Adrenal gland (tissue), 12 donors: ENCODE data around the gene RAB20. TPM values are rescaled to one million over a fixed set of nuclear protein-coding genes. Genes with fewer than 3 reads are reported as not detected.
A peak's percentile ranks its signal among the peaks of the same experiment; 100 is the strongest.

Experiments
- DNase-seq, 7 donors: peaks; one replicate each; pipeline ENCODE4 v3.0.0-alpha.2; 2019 to 2020
- H3K27ac ChIP-seq, 5 donors: fragments of 200-600 bp; sonication (generic) in 4 of 5; 1 replicate in 3 of 5; 2 replicates in 2 of 5; pipeline versions ENCODE4 v1.5.1 to v1.8.0; 2016 to 2020; ENCODE audit warnings: mild to moderate bottlenecking in 1 of 5
- H3K27me3 ChIP-seq: fragments of 200-600 bp; 2 replicates; pipeline ENCODE4 v1.8.0; 2021
- H3K36me3 ChIP-seq, 2 donors: fragments of 200-600 bp; replicated peaks in 1 of 2; 1 replicate in 1 of 2; 2 replicates in 1 of 2; pipeline versions ENCODE4 v1.5.1 to v1.8.0; 2018 to 2022
- H3K4me1 ChIP-seq, 2 donors: fragments of 200-600 bp; replicated peaks in 1 of 2; 1 replicate in 1 of 2; 2 replicates in 1 of 2; pipeline versions ENCODE4 v1.5.1 to v1.8.0; 2018 to 2021
- H3K4me3 ChIP-seq, 4 donors: fragments of 200-600 bp; sonication (generic) in 3 of 4; one replicate each; pipeline ENCODE4 v1.5.1; 2016 to 2018
- H3K9me3 ChIP-seq, 3 donors: fragments of 200-600 bp; sonication (generic) in 1 of 3; replicated peaks in 1 of 3; 1 replicate in 2 of 3; 2 replicates in 1 of 3; pipeline versions ENCODE4 v1.5.1 to v1.8.0; 2016 to 2021
- CTCF ChIP-seq, 6 experiments: fragments of 450-650 bp in 4 of 6; fragments of 200-600 bp in 2 of 6; sonication (generic) in 1 of 6; IDR thresholded peaks; 1 replicate in 5 of 6; 2 replicates in 1 of 6; pipeline versions ENCODE4 v1.5.1 to v1.8.0; 2016 to 2021; ENCODE audit warnings: antibody characterized with exemption in 6 of 6, mild to moderate bottlenecking in 2 of 6, moderate library complexity in 1 of 6
- POLR2A ChIP-seq, 2 donors: fragments of 450-650 bp; IDR thresholded peaks; one replicate each; pipeline ENCODE4 v1.6.1; 2017; ENCODE audit warnings: antibody characterized with exemption in 2 of 2, mild to moderate bottlenecking in 2 of 2, moderate library complexity in 1 of 2
- WGBS, 4 donors: extraction: QIAGEN DNeasy Blood & Tissue Kit in 2 of 4; methylation state at CpG; one replicate each; pipeline versions ENCODE4 v1.1.5 to v1.1.7; 2013 to 2017; 5-methylcytosine and 5-hydroxymethylcytosine counted together
- intact Hi-C, 2 donors: fragments of 100-400 bp; cut with DNase I; formaldehyde crosslinking; loops; one replicate each; pipeline versions ENCODE4 v1.14.1 to v1.15.0; 2022 to 2023
- polyA plus RNA-seq, 3 donors: library from polyadenylated mRNA; stranded (reverse); fragments of 200-250 nt in 2 of 3; fragments of 350-450 nt in 1 of 3; fragmentation: Illumina TruSeq in 1 of 3; extraction: RNeasy Lipid Tissue Mini Kit (QIAGEN cat#74804) in 1 of 3; gene quantifications; one replicate each; pipeline ENCODE4 v1.2.3, GENCODE V29; 2013 to 2014
- total RNA-seq, 9 donors: library from RNA; depleted of rRNA in 4 of 9; stranded (reverse); fragments of >200 nt in 4 of 9; fragments of 120-200 nt in 1 of 9; fragmentation: NEBNext Ultra II Directional in 1 of 9; extraction: Animal tissue kit (Norgen Biotek cat#: 25700) in 1 of 9; gene quantifications; one replicate each; pipeline versions ENCODE4 v1.1.0 to v1.2.4, GENCODE V29; 2013 to 2023
- donor health status: healthy with polysubstance abuse.
- donor health status: Bipolar disorder and iron deficiency.
- donor health status: DM: yes; HTN: yes; CAD: no.
- donor health status: DM: no; HTN: no; CAD: no.
- donor health status: DM: no; HTN: no; CAD: no.
- donor health status: DM: yes; HTN: yes; CAD: no.

The RAB20 gene
- total and polyA plus RNA-seq, 12 donors = 15.0 to 259 (median 40.5) TPM

- TF ChIP-seq CTCF (IDR thresholded peaks at IDR 0.05) = no peak
- no peak for TF ChIP-seq POLR2A (IDR thresholded peaks at IDR 0.05)
- Histone ChIP-seq H3K36me3 (peaks cover 0 to 14% of the 10 kb centered on the region in 2 donors), H3K4me3 (no peak overlapping the region), H3K27ac (peak overlapping the region in 4 of 5 donors; percentile 6 to 71 (median 42)), H3K9me3 (no peaks in the 10 kb centered on the region), H3K4me1 (peaks cover 18 to 36% of the 10 kb centered on the region in 2 donors), H3K27me3 (no peaks in the 10 kb centered on the region)
- DNase-seq = peak in 6 of 7 donors; percentile 67 to 92 (median 77)
- WGBS, 4 donors = 38 to 48% (median 40%) methylated on average over 17 of the region's 17 CpGs
- intact Hi-C loops = no loop called here
These were observed 54.5 kb downstream of the RAB20 start for GRCh38 chr13:110506859-110507566.

- WGBS, 4 donors = 84 to 91% (median 88%) methylated on average over 5 to 18 of the region's 18 CpGs
- DNase-seq = no peak
- H3K4me3 ChIP-seq = no peak overlapping the region
- H3K27ac ChIP-seq = peak overlapping the region in 2 of 5 donors; percentile 52 to 71
- no peaks in the 10 kb centered on the region for H3K27me3 ChIP-seq
- intact Hi-C loops = no loop called here
- TF ChIP-seq CTCF (IDR thresholded peaks at IDR 0.05) (no peak), POLR2A (IDR thresholded peaks at IDR 0.05) (no peak)
- H3K4me1 ChIP-seq = peaks cover 18 to 36% of the 10 kb centered on the region in 2 donors
- H3K9me3 ChIP-seq = no peaks in the 10 kb centered on the region
- H3K36me3 ChIP-seq = peaks cover 0 to 11% of the 10 kb centered on the region in 2 donors
These were observed 55.1 kb downstream of the RAB20 start for GRCh38 chr13:110506396-110506795.

GRCh38 chr13:110505594-110505993, 55.9 kb downstream of the RAB20 start:
- DNase-seq = no peak
- Histone ChIP-seq H3K27me3 (no peaks in the 10 kb centered on the region), H3K27ac (peak overlapping the region in 1 of 5 donors; percentile 13), H3K9me3 (no peaks in the 10 kb centered on the region), H3K4me1 (peaks cover 18 to 35% of the 10 kb centered on the region in 2 donors), H3K4me3 (no peak overlapping the region), H3K36me3 (peaks cover 0 to 12% of the 10 kb centered on the region in 2 donors)
- intact Hi-C loops = no loop called here
- TF ChIP-seq CTCF (IDR thresholded peaks at IDR 0.05) = no peak
- TF ChIP-seq POLR2A (IDR thresholded peaks at IDR 0.05) = no peak
- 92 to 94% (median 94%) methylated on average over 7 to 10 of the region's 10 CpGs for WGBS, 4 donors

- Histone ChIP-seq H3K4me1 (peaks cover 18 to 23% of the 10 kb centered on the region in 2 donors), H3K27ac (peak overlapping the region in 4 of 5 donors; percentile 74 to 84 (median 81)), H3K9me3 (no peaks in the 10 kb centered on the region), H3K4me3 (peak overlapping the region in 1 of 4 donors; percentile 18), H3K36me3 (peaks cover 0 to 15% of the 10 kb centered on the region in 2 donors), H3K27me3 (no peaks in the 10 kb centered on the region)
- TF ChIP-seq POLR2A (IDR thresholded peaks at IDR 0.05) (no peak), CTCF (IDR thresholded peaks at IDR 0.05) (no peak)
- intact Hi-C loops = loop anchor here in 1 of 2 donors (5.0 kb wide), 1 partner anchor 63 kb away; no protein-coding TSS in a partner anchor
- 65 to 86% (median 69%) methylated on average over 9 to 18 of the region's 18 CpGs for WGBS, 4 donors
- peak in 2 of 7 donors; percentile 49 to 63 for DNase-seq
These were observed 57.5 kb downstream of the RAB20 start for GRCh38 chr13:110503979-110504499.
